BJ (cell line): Measurements from ENCODE around the gene MAP3K21. TPM values are rescaled to one million over a fixed set of nuclear protein-coding genes. Genes with fewer than 3 reads are reported as not detected.

Source experiments
- CTCF ChIA-PET: fragments of 350-600 bp; formaldehyde crosslinking; extraction: SDS; loops from one replicate; lab custom pipeline; 2021; ENCODE audit warnings: antibody characterized with exemption, inconsistent platforms; lab: Yijun Ruan, JAX
- POLR2A ChIA-PET: fragments of 300-600 bp; sonication (Branson Sonifier 250); formaldehyde crosslinking; extraction: SDS; loops from one replicate; lab custom pipeline; 2021; ENCODE audit warnings: antibody characterized with exemption; lab: Charles Lee
- DNase-seq: peaks from one replicate; pipeline ENCODE4 v3.0.0-alpha.2; 2011; ENCODE audit warnings: low read depth
- H3K27me3 ChIP-seq: 2 replicates; pipeline ENCODE4 v1.6.0; 2011; ENCODE audit warnings: low read length; ENCODE audit not compliant: control insufficient read depth, insufficient read depth
- H3K36me3 ChIP-seq: 2 replicates; pipeline ENCODE4 v1.5.1; 2011; ENCODE audit warnings: low read length; ENCODE audit not compliant: control insufficient read depth, insufficient read depth
- H3K4me3 ChIP-seq: 2 replicates; pipeline ENCODE4 v1.5.1; 2011; ENCODE audit warnings: low read depth, mild to moderate bottlenecking, control low read depth, low read length
- polyA minus RNA-seq: library from RNA; depleted of rRNA, polyadenylated mRNA; stranded (reverse); fragments of >200 nt; gene quantifications from 2 replicates; pipeline ENCODE4 v1.2.3, GENCODE V29; 2011; rRNA and poly(A)+ RNA removed
- polyA plus RNA-seq: library from polyadenylated mRNA; depleted of rRNA; stranded (reverse); fragments of >200 nt; gene quantifications from 2 replicates; pipeline ENCODE4 v1.2.3, GENCODE V29; 2011; rRNA removed
- TF ChIP-seq, protein P1 (sequence below): IDR thresholded peaks from 2 replicates; pipeline ENCODE4 v1.5.1; 2011; ENCODE audit warnings: low read depth, mild to moderate bottlenecking, control low read depth, inconsistent platforms, low read length, moderate library complexity; ENCODE audit not compliant: insufficient read depth

MAP3K21 gene
- 0.10 and 0.13 TPM in 2 replicates for polyA plus RNA-seq
- 0.10 and 0.19 TPM in 2 replicates for polyA minus RNA-seq

DNA sequence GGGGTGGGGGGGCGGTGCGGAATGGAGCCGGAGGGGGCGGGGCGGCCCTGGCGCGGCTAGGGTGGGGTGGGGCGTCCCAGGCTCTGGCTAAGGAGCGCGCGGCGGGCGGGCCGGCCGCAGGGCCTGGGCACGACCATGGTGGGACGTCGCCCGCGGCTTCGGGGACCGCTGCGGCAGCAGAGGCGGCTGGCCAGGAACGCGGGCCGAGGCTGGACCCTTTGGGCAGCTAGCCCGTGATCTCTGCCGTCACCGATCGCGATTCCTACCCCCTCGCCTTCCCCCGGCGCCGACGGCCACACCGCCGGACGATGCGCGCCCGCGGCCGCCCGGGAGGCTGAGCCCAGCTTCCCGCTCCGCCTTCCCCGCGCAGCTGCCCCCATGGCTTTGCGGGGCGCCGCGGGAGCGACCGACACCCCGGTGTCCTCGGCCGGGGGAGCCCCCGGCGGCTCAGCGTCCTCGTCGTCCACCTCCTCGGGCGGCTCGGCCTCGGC, at the start of gene MAP3K21:
MAP3K21 (plus strand) TSS at position 74 of the 491 bp plus-strand sequence; CDS start at position 379, 305 bp downstream.
- CTCF ChIA-PET, result no interaction called here
- DNase-seq, result no peak
- POLR2A ChIA-PET, result no interaction called here
- Histone ChIP-seq H3K4me3 (peak within 1 kb of the TSS; percentile 46), H3K36me3 (no peaks in the 10 kb centered on the region), H3K27me3 (peaks cover 10% of the 10 kb centered on the region)
- TF ChIP-seq, protein P1, sequence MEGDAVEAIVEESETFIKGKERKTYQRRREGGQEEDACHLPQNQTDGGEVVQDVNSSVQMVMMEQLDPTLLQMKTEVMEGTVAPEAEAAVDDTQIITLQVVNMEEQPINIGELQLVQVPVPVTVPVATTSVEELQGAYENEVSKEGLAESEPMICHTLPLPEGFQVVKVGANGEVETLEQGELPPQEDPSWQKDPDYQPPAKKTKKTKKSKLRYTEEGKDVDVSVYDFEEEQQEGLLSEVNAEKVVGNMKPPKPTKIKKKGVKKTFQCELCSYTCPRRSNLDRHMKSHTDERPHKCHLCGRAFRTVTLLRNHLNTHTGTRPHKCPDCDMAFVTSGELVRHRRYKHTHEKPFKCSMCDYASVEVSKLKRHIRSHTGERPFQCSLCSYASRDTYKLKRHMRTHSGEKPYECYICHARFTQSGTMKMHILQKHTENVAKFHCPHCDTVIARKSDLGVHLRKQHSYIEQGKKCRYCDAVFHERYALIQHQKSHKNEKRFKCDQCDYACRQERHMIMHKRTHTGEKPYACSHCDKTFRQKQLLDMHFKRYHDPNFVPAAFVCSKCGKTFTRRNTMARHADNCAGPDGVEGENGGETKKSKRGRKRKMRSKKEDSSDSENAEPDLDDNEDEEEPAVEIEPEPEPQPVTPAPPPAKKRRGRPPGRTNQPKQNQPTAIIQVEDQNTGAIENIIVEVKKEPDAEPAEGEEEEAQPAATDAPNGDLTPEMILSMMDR, result no peak

DNA sequence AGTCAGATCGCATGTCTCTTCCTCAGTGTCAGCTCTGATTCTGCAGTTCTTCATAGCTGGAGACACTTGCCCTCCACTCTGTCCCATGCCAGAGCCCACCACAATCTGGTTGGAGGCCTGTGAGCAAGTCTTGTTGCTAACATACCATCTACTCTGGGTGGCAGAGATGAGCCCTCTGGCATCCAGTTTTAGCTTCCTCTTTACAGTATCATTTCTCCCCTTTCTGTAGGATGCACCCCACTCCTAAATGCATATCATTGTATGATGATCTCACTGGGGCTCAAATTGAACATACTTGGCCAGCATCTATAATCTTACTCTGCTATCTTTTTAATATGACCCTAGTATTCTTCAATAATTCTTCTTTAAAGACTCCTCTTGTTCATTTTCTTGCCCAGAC, 48.9 kb upstream of the MAP3K21 start:
- DNase-seq, result no peak
- ChIA-PET CTCF (interaction anchor here (1.0 kb wide), 1 partner anchor 8 kb away, joined by 3 read pairs; no protein-coding TSS in a partner anchor), POLR2A (no interaction called here)
- Histone ChIP-seq H3K4me3 (no peak overlapping the region), H3K36me3 (no peaks in the 10 kb centered on the region), H3K27me3 (no peaks in the 10 kb centered on the region)
- TF ChIP-seq, protein P1, result no peak

DNA sequence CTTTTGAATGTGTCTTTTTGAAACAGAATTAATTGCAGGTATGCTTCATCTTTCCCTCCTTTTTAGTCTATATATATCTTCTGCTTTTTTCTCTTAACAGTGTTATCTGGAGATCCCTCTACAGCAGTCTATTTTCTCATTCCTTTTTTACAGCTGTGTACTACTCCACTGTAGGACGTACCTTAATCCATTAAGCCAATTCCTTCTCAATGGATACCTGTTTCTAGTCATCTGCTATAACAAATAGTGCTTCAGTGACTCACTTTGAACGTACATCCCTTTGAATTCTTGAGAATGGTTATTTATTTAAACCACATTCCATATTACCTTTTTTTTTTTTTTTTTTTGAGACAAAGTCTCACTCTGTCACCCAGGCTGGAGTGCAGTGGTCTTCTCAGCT, 47.6 kb upstream of the MAP3K21 start:
- CTCF ChIA-PET, result no interaction called here
- Histone ChIP-seq H3K27me3 (no peaks in the 10 kb centered on the region), H3K4me3 (no peak overlapping the region), H3K36me3 (no peaks in the 10 kb centered on the region)
- POLR2A ChIA-PET, result no interaction called here
- no peak for DNase-seq
- TF ChIP-seq, protein P1, result no peak

DNA sequence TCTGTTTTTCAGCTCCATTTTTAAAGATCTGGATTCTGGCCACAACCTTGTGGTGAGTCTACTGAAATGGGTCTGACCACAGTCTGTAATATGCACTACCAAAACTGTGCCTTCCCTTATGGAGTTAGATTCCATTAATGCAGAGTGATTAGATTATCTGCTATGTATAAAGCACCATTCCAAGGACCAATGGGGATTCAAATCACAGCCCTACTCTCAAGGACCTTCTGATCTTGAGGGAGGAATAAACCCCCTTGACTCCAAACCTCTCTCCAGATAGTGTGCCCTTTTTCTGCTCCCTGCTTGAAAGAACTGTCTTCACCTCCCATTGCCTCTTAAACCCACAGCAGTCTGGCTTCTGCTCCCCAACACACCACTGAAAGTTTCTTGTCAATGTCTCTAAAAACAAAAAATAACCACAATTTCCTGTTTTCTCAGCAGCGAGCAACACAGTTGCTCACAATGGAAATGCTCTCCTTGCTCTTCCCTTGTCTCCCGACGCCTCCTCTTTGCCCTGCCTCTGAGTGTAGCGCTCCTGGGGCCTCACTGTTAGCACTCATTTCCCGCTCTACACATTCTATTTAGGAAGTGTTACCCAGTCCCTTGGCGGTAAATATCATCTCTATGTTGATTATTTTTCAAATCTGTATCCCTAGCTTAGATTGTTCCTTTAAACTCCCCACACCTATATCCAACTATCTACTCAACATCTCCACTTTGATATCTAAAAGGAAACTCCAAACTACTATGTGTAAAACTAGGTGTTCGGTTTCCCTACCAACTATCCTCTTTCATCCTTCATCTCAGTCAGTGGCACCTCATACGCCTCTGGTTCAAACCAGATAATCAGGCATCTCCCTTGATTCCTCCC, 45.6 kb upstream of the MAP3K21 start:
- TF ChIP-seq, protein P1, result no peak
- Histone ChIP-seq H3K4me3 (no peak overlapping the region), H3K36me3 (no peaks in the 10 kb centered on the region), H3K27me3 (no peaks in the 10 kb centered on the region)
- DNase-seq, result no peak
- ChIA-PET POLR2A (no interaction called here), CTCF (no interaction called here)

DNA sequence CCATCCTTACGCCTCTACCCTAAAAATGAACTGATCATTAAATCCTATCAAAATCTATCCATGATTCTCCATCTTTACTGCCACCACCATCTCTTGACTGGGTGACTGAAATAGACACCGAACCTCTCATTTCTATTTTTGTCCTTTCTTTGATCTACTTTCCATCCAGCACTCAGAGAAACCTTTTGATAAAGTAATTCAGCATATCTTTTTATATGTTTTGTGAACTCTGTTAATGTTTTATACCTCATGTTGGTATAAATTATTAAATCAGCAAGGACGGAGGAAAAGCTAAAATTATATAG, 45.0 kb upstream of the MAP3K21 start:
- Histone ChIP-seq H3K27me3 (no peaks in the 10 kb centered on the region), H3K36me3 (no peaks in the 10 kb centered on the region), H3K4me3 (no peak overlapping the region)
- POLR2A ChIA-PET, result no interaction called here
- TF ChIP-seq, protein P1, result no peak
- CTCF ChIA-PET, result no interaction called here
- no peak for DNase-seq
